ENCODE data around the gene BATF3.
"Not testable (repeated sequence)": the region's sequence is repeated elsewhere in the genome, so short reads cannot be mapped to it uniquely, and the experiment has no call there.

BATF3 gene

GRCh38 chr1:212658250-212658649 lies 41.4 kb downstream of the BATF3 start:
- not testable (repeated sequence) for DNase-seq (ENCODE audit: low read depth, low spot score)

- no peak for DNase-seq (ENCODE audit: low read depth, low spot score)
These were observed 42.9 kb downstream of the BATF3 start for GRCh38 chr1:212656730-212657129.

- DNase-seq (ENCODE audit: low read depth, low spot score) = no peak
These were observed 43.8 kb downstream of the BATF3 start for GRCh38 chr1:212655668-212656440.

GRCh38 chr1:212652609-212653008 lies 47.0 kb downstream of the BATF3 start:
- no peak for DNase-seq (ENCODE audit: low read depth, low spot score)

- DNase-seq (ENCODE audit: low read depth, low spot score) = no peak
These were observed 47.7 kb downstream of the BATF3 start for GRCh38 chr1:212651977-212652376.

- DNase-seq (ENCODE audit: low read depth, low spot score) = no peak
These were observed 48.1 kb downstream of the BATF3 start for GRCh38 chr1:212651521-212651920.

- DNase-seq (ENCODE audit: low read depth, low spot score) = no peak
These were observed 49.4 kb downstream of the BATF3 start for GRCh38 chr1:212650228-212650627.

- no peak for DNase-seq (ENCODE audit: low read depth, low spot score)
These were observed 50.6 kb downstream of the BATF3 start for GRCh38 chr1:212649020-212649419.

- DNase-seq (ENCODE audit: low read depth, low spot score) = no peak
These were observed 51.2 kb downstream of the BATF3 start for GRCh38 chr1:212648431-212648830.

GRCh38 chr1:212647004-212647403 lies 52.6 kb downstream of the BATF3 start:
- no peak for DNase-seq (ENCODE audit: low read depth, low spot score)

- DNase-seq (ENCODE audit: low read depth, low spot score) = no peak
These were observed 53.1 kb downstream of the BATF3 start for GRCh38 chr1:212646588-212646987.

- DNase-seq (ENCODE audit: low read depth, low spot score) = no peak
These were observed 53.8 kb downstream of the BATF3 start for GRCh38 chr1:212645546-212646543.

GRCh38 chr1:212644866-212645545 lies 54.6 kb downstream of the BATF3 start:
- no peak for DNase-seq (ENCODE audit: low read depth, low spot score)

- DNase-seq (ENCODE audit: low read depth, low spot score) = no peak
These were observed 55.8 kb downstream of the BATF3 start for GRCh38 chr1:212643877-212644276.

GRCh38 chr1:212641956-212642355 lies 57.7 kb downstream of the BATF3 start:
- no peak for DNase-seq (ENCODE audit: low read depth, low spot score)

- DNase-seq (ENCODE audit: low read depth, low spot score) = no peak
These were observed 59.3 kb downstream of the BATF3 start for GRCh38 chr1:212640223-212640878.

- DNase-seq (ENCODE audit: low read depth, low spot score) = not testable (repeated sequence)
These were observed 60.1 kb downstream of the BATF3 start for GRCh38 chr1:212639524-212639923.

- no peak for DNase-seq (ENCODE audit: low read depth, low spot score)
These were observed 61.0 kb downstream of the BATF3 start for GRCh38 chr1:212638492-212639151.

GRCh38 chr1:212637902-212638301 lies 61.7 kb downstream of the BATF3 start:
- DNase-seq (ENCODE audit: low read depth, low spot score) = no peak

Data from activated naive CD8-positive, alpha-beta T cell treated with anti-CD3 and anti-CD28 coated beads, Interleukin-2, amount 50 U/mL, for 16 hours (primary cell).